HG03039 (cell line): ENCODE measurements around the gene NTHL1.
"Not testable (repeated sequence)": the region's sequence is repeated elsewhere in the genome, so short reads cannot be mapped to it uniquely, and the experiment has no call there.

Experiments
- ATAC-seq: cut with Tn5 transposase; IDR thresholded peaks from one replicate; pipeline ENCODE4 v1.9.1; 2021; ENCODE audit warnings: mild to moderate bottlenecking, moderate library complexity; ENCODE audit not compliant: unreplicated experiment

NTHL1 gene

DNA sequence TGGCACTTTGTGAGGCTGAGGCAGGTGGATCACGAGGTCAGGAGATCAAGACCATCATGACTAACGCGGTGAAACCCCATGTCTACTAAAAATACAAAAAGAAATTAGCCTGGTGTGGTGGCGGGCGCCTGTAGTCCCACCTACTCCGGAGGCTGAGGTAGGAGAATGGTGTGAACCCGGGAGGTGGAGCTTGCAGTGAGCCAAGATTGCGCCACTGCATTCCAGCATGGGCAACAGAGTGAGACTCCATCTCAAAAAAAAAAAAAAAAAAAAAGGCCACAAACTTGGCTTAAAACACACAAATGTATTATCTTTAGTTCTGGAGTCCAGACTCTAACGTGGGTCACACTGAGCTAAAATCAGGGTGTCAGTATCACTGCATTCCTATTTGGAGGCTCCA, 35.9 kb downstream of the NTHL1 start:
- ATAC-seq, result not testable (repeated sequence)

DNA sequence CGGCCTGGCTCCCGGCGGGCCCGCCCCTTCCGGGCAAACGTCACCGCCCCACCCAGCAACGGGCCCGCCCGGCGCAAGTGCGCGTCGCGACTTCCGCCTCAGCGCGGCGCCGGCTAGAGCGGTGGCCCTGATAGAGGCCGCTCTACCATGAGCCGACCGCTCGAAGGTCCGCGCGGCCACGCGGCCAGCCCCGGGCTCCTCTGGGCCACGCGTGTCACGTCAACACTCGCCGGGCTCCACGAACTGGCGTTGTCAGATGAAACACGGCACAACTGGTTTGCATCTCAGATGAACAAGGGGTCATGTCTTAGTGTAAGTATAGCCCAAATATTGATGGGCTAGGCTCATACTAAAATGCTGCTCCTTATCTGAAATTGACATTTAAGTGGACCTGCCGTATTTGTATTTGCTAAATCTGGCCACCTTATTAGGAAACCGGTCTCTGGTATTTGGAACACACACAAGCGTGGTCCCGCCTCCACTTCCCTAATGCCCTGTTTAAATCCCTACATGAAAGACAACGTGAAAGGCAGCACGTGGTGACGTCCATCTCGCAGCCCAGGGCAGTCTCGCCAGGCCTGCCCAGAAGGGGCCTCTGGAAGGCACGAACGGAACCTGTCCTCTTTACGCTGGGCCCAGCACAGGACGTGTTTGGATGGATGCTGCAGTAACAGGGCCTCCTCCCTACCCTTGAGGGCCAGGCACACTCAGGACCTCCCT, 37.7 kb downstream of the NTHL1 start, which contains the start of gene ZNF598:
ZNF598 (minus strand) TSS at position 31 of the 720 bp plus-strand sequence.
- peak; percentile 80 for ATAC-seq

DNA sequence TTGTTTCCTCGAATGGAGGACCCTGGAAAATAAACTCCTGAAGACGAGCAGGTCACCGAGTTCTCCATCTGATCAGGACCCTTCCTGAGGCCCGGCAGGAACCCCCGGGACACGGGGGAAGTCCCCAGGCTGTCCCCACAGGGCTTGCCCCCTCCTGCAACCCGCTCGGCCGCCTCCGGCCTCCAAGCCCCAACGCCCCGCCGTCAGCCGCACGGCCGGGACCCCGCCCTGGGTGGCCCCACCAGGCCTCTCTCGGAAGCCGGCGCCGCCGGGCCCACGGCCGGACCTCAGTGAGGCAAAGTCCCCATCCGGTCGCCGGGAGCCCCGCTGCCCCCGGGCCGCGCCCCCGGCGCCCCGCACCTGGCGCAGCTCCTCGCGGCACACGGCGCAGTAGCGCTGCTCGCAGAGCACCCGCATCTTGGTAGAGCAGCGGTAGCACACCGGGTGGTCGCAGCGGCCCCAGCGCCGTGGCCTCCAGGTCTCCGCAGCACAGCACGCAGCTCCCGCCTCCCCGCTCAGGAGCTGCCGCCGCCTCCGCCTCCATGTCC, 38.4 kb downstream of the NTHL1 start:
- ATAC-seq, result peak; percentile 25

DNA sequence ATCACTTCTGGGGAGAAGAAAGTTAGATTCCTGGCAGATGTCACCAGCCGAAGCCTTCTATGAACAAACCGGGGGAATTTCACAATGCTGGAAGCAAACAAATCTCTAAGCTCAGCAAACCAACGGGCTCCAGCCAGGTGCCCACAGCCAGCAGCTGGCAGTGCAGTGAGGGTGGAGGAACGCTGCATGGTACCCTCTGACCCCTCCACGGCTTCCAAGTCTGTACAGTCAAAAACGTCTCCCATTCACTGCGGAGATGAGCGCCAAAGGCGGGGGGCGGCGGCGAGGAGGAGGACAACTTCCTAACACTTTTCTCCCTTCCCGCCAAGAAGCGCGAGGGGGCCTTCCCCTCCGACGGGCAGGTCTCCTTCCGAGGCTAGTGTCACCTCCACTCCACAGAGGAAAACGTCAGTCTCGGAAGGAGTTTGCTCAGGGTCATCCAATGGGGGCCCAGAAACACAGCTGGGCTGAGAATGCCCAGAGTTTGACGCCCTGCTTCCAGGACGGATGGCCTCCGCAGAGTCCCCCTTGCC, 38.9 kb downstream of the NTHL1 start:
- ATAC-seq, result no peak

DNA sequence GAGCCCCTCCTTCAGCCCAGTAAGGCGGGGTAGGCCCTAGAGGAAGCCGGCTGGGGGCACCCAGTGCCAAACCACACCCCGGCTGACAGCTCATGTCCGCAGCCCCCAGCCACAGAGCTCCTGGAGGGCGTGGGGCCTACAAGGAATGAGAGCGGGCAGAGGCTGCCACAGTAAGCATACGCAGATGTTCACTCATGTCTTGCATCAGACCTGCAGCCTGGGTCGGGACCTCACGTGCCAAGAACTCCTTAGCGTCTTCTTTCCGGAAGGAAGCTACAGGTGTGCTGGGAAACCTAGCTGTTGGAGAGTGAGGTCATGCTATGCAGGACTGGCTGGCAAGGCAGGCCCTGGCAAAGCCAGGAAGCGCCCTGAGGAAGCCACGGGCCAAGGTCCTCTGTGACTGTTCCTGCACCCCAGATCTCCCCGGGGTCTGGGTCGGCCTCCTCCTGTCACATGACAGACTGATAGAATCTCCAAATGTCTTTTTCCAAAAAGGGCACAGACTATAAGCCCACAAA, 39.6 kb downstream of the NTHL1 start:
- no peak for ATAC-seq

DNA sequence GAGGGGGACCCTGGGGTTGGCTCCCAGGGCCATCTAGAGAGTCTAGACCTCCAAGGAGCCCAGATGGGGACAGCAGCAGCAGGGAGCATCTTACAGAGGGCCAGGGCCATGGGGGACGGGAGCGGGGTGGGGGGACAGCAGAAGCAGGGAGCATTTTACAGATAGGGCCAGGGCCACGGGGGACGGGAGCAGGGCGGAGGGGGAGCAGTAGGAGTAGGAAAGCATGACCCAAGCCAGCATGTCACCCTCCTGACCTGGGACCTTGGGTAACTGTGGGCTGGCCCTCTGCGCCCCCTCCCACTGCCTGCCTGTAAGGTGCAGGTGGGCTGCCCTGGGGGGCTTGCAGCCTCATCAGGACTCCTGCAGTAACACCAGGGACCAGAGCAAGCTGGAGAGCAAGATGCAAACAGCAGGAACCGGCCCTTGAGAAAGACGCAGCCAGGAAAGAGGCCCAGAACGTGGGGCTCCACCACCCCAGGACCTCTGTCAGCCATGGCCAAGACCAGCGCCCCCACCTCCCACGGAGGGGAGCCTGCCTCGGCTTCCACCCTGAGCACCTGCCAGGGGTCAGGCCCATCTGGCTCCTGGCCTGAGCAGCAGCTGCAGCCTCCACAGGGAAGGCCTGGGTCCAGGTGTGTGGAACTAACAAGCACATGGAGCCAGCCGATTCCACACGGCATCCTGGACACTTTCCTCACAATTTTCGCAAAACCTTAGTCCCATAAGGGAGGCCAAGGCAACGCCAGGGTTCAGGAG, 40.4 kb downstream of the NTHL1 start:
- no peak for ATAC-seq

DNA sequence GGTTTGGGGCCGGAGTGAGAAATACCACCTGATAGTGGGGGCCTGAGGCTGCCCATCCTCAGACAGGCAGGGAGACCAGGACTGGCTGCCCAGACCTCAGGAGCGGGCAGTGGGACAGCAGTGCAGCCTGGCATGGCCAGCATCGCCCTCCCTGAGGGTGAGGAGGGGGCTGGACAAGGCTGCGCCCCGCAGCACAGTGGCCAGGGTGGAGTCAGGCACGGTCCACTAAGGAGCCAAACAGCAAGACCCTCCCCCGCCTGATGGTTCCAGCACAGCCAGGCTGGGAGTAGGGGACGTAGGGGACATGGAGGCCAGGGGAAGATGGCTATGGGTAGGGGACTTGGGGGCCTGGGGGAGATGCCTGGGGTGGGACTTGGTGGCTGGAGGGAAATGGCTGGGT, 41.3 kb downstream of the NTHL1 start:
- no peak for ATAC-seq

DNA sequence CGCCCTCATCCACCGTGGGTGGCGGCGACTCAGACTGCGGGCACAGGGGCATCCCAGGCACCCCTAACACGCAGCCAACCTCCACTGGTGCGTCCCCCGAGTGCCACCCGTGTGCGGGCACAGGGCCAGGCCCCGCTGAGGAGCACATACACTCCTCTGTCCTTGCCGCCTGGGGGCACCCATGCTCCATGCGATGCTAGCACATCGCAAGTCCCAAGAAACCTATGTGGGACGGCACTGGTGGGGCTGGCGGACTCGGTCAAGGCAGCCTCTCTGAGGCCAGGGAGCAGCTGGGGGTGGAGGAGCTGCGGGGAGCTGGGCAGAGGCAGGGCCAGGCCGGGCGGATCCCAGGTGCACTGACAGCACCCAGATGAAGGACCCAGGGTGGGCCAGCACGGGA, 42.0 kb downstream of the NTHL1 start:
- no peak for ATAC-seq

DNA sequence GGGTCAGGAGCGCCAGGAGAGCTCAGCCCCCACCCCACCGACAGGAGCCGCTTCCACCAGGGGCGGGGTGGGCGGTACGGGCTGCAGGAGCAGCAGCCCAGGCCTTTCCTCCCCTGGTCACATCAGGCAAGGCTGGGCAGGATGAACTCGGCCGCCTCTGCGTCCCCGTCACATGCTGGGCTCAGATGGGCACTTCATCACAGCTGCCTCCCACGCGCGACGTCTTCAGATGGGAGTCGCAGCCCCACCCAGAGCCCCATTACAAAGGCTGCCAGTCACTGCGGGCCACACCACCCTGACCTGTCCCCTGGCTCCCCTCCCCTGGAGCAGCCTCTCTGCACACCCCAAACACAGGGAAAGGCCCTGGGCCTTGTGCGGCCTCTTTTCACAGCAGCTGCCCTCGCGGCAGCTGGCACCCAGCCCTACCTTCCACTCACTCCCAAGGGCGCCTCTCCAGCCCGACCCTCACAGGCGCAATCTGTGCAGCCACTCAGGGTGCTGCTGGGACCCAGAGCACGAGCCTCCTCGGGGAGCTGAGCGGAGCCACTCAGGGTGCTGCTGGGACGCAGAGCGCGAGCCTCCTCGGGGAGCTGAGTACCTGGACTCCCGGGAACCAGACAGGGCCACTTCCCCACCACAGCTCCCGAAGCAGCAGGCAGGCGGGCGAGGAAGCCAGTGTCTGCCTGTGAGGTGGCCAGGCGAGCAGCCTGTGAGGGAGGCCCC, 42.7 kb downstream of the NTHL1 start:
- no peak for ATAC-seq

DNA sequence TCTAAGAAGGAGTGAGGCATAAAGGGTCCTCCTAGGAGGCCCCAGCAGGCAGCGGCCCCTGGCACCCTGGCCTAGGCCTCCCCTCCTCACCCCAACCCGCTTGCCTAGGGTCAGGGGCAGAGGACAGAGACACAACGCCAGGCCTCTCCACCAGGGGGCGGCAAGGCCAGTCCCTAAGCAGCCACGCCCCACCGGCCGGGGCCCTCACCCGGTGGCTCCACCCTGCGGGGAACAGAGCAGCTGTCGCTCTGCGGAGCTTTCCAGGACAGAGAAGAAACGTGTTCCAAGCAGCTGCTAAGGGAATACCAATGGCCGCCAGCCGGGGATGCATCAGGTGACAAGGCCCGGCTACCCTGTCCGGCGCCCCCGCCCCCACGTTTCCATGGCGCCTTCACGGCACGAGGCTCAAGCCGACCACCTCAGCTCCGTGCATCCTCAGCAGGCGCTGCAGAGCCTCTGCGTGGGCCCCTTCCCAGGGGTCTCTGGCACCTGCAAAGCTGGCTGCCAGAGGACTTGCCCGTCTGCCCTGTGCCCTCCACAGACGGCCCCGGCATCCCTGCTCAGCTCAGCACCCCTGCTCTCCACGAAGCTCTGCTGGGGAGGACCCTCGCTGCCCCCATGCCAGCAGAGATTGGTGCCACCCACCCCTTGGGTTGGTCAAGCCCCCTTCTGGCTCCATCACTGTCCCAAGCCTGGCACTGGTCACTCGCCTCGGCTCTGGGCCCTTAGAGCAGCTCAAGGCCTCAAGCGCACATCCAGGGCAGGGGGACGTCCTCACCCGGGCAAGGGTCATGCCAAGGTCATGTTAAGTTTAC, 43.6 kb downstream of the NTHL1 start:
- no peak for ATAC-seq

DNA sequence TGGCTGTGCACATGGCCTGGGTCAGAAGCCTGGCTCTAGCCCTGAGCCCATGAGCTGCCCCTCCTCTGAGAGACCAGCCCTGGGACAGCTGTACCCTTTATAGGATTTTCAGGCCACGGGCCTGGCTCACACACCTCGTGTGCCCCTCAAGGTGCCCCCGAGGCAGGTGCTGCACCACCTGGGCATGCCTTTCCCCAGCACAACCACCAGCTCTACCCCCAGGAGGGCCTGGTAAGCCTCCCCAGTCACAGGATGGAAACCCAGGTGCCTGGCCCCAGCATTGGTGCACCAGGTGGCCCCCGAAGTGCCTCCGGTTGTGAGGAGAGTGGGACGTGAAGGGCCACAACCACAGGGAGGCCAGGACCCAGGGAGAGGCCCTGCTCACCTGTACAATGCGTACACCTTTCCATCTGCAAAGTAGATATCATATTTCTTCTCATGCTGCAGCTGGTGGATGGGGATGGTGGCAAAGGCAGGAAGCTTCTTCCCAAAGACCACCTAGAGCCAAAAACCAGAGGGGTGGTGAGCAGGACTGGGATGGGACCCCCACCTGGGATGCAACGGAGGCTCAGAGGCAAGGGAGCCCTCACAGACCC, 44.3 kb downstream of the NTHL1 start:
- no peak for ATAC-seq

DNA sequence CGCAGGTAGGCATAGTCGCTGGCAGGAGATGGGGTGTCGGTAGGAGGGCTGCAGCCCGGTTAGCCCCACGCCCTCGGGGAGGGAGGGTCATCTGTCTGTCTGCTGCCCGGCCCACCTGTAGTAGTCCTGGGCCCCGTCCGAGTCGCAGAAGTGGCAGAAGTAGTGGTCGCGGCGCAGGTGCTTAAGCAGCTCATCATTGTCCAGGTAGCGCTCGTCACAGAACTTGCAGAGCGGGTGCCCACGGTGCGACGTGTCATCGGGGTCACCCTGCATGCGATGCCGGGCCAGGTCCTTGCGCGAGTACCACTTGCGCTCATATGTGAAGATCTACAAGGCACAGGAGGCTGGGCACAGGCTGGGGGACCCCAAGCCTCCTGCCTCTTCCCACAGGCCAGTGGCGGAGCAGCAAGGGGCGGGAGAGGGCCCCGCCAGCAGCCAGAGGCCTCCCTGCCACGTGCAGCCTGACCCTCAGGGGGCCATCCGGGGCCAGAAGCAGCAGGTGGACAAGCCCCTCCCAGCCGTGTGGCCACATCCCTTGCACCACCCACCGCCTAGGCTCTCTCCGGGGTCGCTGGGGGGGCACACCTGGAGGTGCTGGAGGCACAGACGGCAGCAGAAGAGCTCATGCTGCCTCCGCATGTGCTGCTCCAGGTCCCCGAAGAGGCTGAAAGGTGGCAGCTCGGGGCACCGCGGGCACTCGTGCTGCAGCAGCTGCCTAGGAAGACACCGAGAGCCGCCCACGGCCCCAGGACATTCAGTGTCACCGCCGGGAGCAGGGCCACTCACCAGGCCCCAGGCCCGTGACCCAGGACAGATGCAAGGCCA, 45.0 kb downstream of the NTHL1 start:
- ATAC-seq, result no peak

DNA sequence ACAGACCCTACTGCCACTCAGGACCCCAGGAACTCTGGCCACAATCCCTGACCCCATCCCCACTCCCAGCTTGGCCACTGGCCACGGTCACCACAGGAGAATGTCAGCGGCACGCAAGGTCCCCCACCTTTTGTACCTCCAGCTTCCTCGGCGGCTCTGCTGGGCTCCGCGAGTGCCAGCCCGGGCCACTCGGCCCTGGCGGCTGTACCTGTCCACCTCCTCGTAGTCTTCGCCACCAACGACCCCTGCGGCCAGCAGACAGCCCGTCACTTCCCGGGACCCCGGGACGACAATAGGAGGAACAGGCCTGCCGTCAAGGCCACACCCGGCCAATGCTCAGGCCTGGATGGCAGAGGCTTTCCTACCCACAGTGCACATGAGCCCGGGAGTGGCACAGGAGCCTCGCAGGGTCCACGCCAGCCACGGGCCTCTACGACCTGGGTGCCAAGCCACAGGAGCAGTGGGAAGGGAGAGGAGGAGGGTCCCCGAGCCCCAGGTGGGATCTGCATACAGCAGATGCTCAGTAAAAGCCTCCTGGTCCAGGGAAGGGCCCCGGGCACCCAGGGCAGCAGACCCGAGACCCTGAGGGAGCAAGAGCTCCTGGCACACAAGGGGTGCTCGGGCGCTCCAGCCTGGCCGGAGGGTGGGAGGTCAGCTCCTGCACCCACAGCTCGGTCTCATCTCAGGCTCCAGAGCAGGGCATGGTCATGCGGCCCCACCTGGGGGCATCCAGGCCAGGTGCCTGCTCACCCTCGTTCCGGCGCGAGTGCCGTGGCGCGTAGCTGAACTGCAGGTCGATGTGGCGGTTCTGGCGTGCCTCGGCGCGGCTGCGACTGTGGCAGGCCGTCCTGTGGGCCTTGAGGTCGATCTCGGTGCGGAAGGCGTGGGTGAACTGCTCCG, 45.9 kb downstream of the NTHL1 start:
- no peak for ATAC-seq

DNA sequence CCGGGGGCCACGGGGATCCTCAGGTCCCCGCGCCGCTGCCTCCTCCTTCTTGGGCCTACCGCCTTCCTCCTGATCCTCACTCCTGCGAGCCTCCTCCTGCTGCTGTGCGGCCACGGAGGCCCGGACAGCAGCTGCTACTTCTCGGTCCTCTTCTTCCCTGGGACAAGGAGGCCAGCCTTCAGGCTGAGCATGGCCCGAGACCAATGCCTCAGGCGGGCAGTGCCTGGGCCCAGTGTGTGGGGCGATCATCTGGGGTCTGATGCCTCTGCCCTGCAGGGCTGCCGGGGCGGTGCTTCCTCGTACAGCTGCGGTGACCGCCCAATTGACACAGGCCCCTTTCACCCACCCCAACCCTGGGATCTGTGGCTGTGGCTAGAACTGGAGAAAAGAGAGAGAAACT, 46.6 kb downstream of the NTHL1 start:
- ATAC-seq, result no peak

DNA sequence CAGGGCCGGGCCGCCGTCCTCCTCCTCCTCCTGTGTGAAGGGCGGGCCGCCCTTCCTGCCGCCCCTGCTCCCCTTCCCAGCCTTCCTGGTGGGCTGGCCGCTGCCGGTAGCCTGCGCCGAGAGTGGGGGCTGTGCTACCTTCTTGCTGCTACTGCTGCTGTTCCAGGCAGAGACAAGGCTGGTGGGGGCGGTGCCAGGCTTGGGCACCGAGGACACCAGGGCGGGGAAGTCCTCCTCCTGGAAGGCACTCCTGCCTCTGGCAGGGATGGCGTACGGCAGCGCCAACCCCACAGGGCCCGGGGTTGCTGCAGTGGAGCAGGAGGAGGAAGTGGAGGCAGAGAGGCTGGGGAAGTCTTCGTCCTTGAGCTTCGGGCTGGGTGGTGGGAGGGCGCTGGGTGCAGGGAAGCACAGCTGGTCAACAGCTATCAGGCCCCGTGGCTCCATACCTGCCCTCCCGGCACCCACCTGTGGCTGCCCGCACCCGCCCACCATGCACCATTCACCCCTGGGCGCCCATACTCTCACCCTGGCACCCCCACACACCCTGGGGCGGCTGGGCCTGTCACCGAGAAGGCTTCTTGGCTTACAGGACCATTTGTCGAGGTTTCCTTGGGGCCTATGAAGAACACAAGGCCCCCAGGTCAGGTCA, 47.6 kb downstream of the NTHL1 start:
- ATAC-seq, result no peak

DNA sequence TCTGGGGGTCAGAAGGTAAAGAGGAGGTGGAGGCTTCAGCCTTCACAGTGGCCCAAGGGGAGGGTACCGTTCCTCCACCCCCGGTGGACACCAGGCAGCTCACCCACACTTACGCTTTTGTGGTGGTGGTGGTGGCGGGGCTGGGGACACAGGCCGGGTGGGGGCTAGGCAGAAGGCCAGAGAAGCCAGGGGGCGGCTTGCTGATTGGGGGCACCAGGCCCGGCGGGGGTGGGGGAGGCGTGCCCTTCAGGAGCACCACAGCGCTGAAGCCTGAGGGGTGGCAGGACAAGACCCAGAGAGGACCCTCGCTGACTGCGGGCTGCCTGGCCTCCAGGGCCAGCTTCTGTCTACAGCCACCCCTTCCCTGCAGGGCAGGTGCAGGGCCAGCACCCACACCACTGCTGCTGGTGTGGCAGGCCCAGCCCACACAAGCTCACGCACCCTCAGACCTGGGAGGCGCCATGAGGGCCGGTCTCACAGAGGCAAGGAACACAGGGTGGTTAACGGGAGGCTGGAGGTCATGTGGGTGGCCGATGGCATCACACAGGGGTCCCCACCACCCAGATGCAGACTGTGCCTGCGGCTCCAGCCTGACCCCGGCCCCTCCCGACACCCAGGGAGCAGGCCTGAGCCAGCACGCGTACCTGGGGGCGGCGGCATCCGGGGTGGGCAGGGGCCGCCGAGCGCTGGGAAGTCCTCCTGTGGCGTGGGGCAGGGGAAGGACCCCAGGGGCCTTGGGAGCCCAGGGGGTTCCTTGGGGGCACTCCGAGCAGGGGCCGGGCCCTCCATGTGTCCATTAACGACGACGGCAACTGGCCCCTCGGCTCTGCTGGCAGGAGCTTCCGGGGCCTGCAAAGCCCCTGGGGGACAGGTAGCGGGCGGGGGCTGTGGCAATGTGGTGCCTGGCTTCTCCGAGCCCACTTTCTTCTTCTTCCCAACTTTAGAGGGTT, 48.5 kb downstream of the NTHL1 start:
- no peak for ATAC-seq
